Measurements from ENCODE around the gene HOXC12.

Gene HOXC12

GRCh38 chr12:53981634-53982565, 27.2 kb downstream of the HOXC12 start:
- Histone ChIP-seq H3K27me3 (ENCODE audit: low read depth, low read length) (0 out of 2 replicates have a peak, but pooled peaks cover 5% of the 10 kb centered on the region), H3K27ac (ENCODE audit: low read length) (peak overlapping the region; percentile 24; the same call in 1 of the 2 replicates), H3K4me2 (ENCODE audit: low read length) (peak overlapping the region; percentile 78), H2AFZ (ENCODE audit: low read depth, low read length) (no peak overlapping the region), H3K9ac (ENCODE audit: low read length) (peak overlapping the region; percentile 23; the same call in 1 of the 2 replicates), H3K9me3 (ENCODE audit: insufficient read depth, low read length) (no peaks in the 10 kb centered on the region), H3K79me2 (ENCODE audit: low read length) (no peaks in the 10 kb centered on the region), H3K4me3 (ENCODE audit: low read length) (no peak overlapping the region), H4K20me1 (ENCODE audit: insufficient read depth, low read length) (no peaks in the 10 kb centered on the region), H3K4me1 (ENCODE audit: low read length) (peaks cover 44% of the 10 kb centered on the region), H3K36me3 (replicated peaks; ENCODE audit: low read depth, low read length) (no peaks in the 10 kb centered on the region)
- TF ChIP-seq CTCF (IDR thresholded peaks at IDR 0.05; ENCODE audit: low read depth, low read length) (peak; percentile 44), EZH2phosphoT487 (IDR thresholded peaks at IDR 0.05; ENCODE audit: low read depth) (no peak)

GRCh38 chr12:53982648-53983567, 28.2 kb downstream of the HOXC12 start:
- no peak overlapping the region for H3K27ac ChIP-seq (ENCODE audit: low read length)
- peaks cover 50% of the 10 kb centered on the region for H3K4me1 ChIP-seq (ENCODE audit: low read length)
- H3K9ac ChIP-seq (ENCODE audit: low read length): no peak overlapping the region
- no peaks in the 10 kb centered on the region for H3K36me3 ChIP-seq (replicated peaks; ENCODE audit: low read depth, low read length)
- 0 out of 2 replicates have a peak overlapping the region, but pooled peaks have one; percentile 85 for H3K4me2 ChIP-seq (ENCODE audit: low read length)
- H4K20me1 ChIP-seq (ENCODE audit: insufficient read depth, low read length): no peaks in the 10 kb centered on the region
- no peaks in the 10 kb centered on the region for H3K79me2 ChIP-seq (ENCODE audit: low read length)
- TF ChIP-seq EZH2phosphoT487 (IDR thresholded peaks at IDR 0.05; ENCODE audit: low read depth): no peak
- no peak for TF ChIP-seq CTCF (IDR thresholded peaks at IDR 0.05; ENCODE audit: low read depth, low read length)
- H3K27me3 ChIP-seq (ENCODE audit: low read depth, low read length): no peaks in the 10 kb centered on the region
- no peak overlapping the region for H2AFZ ChIP-seq (ENCODE audit: low read depth, low read length)
- H3K9me3 ChIP-seq (ENCODE audit: insufficient read depth, low read length): no peaks in the 10 kb centered on the region
- H3K4me3 ChIP-seq (ENCODE audit: low read length): no peak overlapping the region

- H3K27me3 ChIP-seq (ENCODE audit: low read depth, low read length): no peaks in the 10 kb centered on the region
Observed at GRCh38 chr12:53983568-53983949, 28.9 kb downstream of the HOXC12 start.

More at GRCh38 chr12:53983568-53983949, 28.9 kb downstream of the HOXC12 start:
- Histone ChIP-seq H3K4me1 (ENCODE audit: low read length) (peaks cover 54% of the 10 kb centered on the region), H3K9me3 (ENCODE audit: insufficient read depth, low read length) (no peaks in the 10 kb centered on the region), H3K27ac (ENCODE audit: low read length) (no peak overlapping the region), H3K79me2 (ENCODE audit: low read length) (no peaks in the 10 kb centered on the region), H3K4me3 (ENCODE audit: low read length) (peak overlapping the region; percentile 77), H3K36me3 (replicated peaks; ENCODE audit: low read depth, low read length) (no peaks in the 10 kb centered on the region), H3K4me2 (ENCODE audit: low read length) (peak overlapping the region; percentile 85), H3K9ac (ENCODE audit: low read length) (no peak overlapping the region), H4K20me1 (ENCODE audit: insufficient read depth, low read length) (no peaks in the 10 kb centered on the region), H2AFZ (ENCODE audit: low read depth, low read length) (no peak overlapping the region)
- no peak for TF ChIP-seq CTCF (IDR thresholded peaks at IDR 0.05; ENCODE audit: low read depth, low read length)
- TF ChIP-seq EZH2phosphoT487 (IDR thresholded peaks at IDR 0.05; ENCODE audit: low read depth): no peak

Measured in OCI-LY3 (cell line).